Measurements from ENCODE around the gene CDC42EP5. TPM values are rescaled to one million over a fixed set of nuclear protein-coding genes. Genes with fewer than 3 reads are reported as not detected.
"Not testable (repeated sequence)": the region's sequence is repeated elsewhere in the genome, so short reads cannot be mapped to it uniquely, and the experiment has no call there.

The CDC42EP5 gene
- total RNA-seq, 2 experiments from 2014 or later, result 0.45 to 0.83 TPM

DNA sequence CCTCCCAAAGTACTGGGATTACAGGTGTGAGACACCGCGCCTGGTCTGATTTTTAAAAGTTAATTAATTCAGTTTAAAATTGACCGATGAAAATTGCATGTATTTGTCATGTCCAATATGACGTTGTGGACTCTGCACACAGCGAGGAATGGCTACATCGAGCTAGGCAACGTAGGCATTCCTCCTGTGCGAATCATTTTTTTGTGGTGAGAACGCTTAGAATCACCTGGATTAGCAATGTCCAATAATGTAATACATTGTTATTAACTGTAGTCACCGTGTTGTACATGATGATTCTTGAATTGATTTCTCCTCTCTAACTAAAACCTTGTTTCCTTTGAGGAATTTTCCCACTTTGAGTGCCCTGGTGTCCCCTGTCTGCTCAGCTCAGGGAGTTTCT, 33.0 kb upstream of the CDC42EP5 start:
- ATAC-seq (no peak), DNase-seq (no peak)
- peaks cover 20% of the 10 kb centered on the region for H3K27me3 Mint-ChIP-seq
- peaks cover 22% of the 10 kb centered on the region for H3K4me1 Mint-ChIP-seq (ENCODE audit: low read depth)
- no peaks in the 10 kb centered on the region for H3K36me3 Mint-ChIP-seq (ENCODE audit: low read depth)
- no peaks in the 10 kb centered on the region for H3K9me3 Mint-ChIP-seq
- intact Hi-C loops (cut with micrococcal nuclease), result no loop called here
- ChIA-PET CTCF (interaction anchor here (1.2 to 1.4 kb wide), 3 partner anchors 24 to 169 kb away, joined by 3 to 4 read pairs (median 3); no protein-coding TSS in a partner anchor), POLR2A (no interaction called here)
- TF ChIP-seq, protein P1, sequence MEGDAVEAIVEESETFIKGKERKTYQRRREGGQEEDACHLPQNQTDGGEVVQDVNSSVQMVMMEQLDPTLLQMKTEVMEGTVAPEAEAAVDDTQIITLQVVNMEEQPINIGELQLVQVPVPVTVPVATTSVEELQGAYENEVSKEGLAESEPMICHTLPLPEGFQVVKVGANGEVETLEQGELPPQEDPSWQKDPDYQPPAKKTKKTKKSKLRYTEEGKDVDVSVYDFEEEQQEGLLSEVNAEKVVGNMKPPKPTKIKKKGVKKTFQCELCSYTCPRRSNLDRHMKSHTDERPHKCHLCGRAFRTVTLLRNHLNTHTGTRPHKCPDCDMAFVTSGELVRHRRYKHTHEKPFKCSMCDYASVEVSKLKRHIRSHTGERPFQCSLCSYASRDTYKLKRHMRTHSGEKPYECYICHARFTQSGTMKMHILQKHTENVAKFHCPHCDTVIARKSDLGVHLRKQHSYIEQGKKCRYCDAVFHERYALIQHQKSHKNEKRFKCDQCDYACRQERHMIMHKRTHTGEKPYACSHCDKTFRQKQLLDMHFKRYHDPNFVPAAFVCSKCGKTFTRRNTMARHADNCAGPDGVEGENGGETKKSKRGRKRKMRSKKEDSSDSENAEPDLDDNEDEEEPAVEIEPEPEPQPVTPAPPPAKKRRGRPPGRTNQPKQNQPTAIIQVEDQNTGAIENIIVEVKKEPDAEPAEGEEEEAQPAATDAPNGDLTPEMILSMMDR (IDR thresholded peaks at IDR 0.05), result no peak
- H3K27ac Mint-ChIP-seq, result no peak overlapping the region
- no peak overlapping the region for H3K4me3 Mint-ChIP-seq

DNA sequence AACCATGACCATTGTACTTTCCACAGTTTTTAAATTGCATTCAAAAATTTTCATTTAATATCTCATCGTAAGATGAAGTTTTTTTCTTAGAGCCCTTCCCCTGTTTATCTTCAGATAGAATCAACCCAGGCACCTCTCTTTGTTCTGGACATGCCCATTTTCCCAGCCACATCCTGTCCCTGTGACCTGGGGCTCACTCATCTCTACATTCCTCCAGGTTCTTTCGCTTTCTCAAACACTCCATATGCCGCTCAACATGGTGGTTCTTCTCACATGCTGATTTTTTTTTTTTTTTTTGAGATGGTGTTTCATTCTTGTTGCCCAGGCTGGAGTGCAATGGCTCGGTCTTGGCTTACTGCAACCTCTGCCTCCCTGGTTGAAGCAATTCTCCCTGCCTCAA, 32.4 kb upstream of the CDC42EP5 start:
- CTCF ChIA-PET, result interaction anchor here (1.2 to 1.4 kb wide), 2 partner anchors 24 to 170 kb away, joined by 3 read pairs; no protein-coding TSS in a partner anchor
- H3K4me3 Mint-ChIP-seq; H3K36me3 Mint-ChIP-seq (ENCODE audit: low read depth); intact Hi-C loops (cut with micrococcal nuclease); POLR2A ChIA-PET; H3K27ac Mint-ChIP-seq; H3K9me3 Mint-ChIP-seq; ATAC-seq; DNase-seq: not testable (repeated sequence)
- Mint-ChIP-seq H3K27me3 (peaks cover 23% of the 10 kb centered on the region), H3K4me1 (ENCODE audit: low read depth) (peaks cover 22% of the 10 kb centered on the region)

DNA sequence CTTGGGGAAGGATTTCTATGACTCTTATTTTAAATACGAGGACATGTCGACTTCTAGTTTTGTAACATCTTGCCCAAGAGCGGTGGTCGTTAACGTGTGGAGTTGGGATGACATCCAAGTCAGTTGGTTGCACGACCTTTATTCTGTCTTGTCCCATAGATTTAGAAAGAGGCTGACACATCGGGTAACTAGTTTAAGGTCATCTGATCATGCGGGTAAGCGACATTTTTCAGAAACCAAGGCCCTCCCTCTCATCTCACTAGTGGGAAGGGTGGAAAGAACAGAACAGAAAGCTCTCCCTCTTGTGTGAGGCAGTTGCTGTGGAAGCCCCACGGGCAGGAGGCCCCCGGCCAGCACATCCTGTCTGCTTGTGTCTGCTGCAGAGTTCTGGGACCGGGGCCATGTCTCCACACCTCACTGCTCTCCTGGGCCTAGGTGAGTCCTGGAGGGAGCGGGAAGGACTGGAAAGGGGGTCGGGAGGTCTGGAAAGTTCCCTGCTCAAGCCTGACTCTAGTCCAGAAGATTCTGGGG, 29.5 kb upstream of the CDC42EP5 start, which contains the start of gene LAIR2:
Gene LAIR2 (plus strand): TSS at position 314 of the 531 bp plus-strand sequence. CDS start 88 bp downstream, at position 402.
- peak; percentile 60 for ATAC-seq
- H3K4me1 Mint-ChIP-seq (ENCODE audit: low read depth), result peaks cover 30% of the 10 kb centered on the region
- no peaks in the 10 kb centered on the region for H3K9me3 Mint-ChIP-seq
- H3K36me3 Mint-ChIP-seq (ENCODE audit: low read depth), result no peaks in the 10 kb centered on the region
- H3K4me3 Mint-ChIP-seq, result peak within 1 kb of the TSS; percentile 50
- TF ChIP-seq, protein P1 (IDR thresholded peaks at IDR 0.05), result no peak
- ChIA-PET POLR2A (no interaction called here), CTCF (no interaction called here)
- peak; percentile 43 for DNase-seq
- H3K27me3 Mint-ChIP-seq, result peaks cover 29% of the 10 kb centered on the region
- no peak within 1 kb of the TSS for H3K27ac Mint-ChIP-seq
- intact Hi-C loops (cut with micrococcal nuclease), result no loop called here

- Mint-ChIP-seq H3K27me3 (peaks cover 31% of the 10 kb centered on the region), H3K4me1 (ENCODE audit: low read depth) (peaks cover 24% of the 10 kb centered on the region)
- ATAC-seq, result peak; percentile 46
- H3K36me3 Mint-ChIP-seq (ENCODE audit: low read depth); intact Hi-C loops (cut with micrococcal nuclease); H3K4me3 Mint-ChIP-seq; H3K9me3 Mint-ChIP-seq; H3K27ac Mint-ChIP-seq; DNase-seq: not testable (repeated sequence)
- ChIA-PET POLR2A (interaction anchor here (0.6 kb wide), 1 partner anchor 372 kb away, joined by 3 read pairs; no protein-coding TSS in a partner anchor), CTCF (interaction anchor here (1.6 kb wide), 1 partner anchor 20 kb away, joined by 3 read pairs; no protein-coding TSS in a partner anchor)
Measured at GRCh38 chr19:54498451-54498772, 25.3 kb upstream of the CDC42EP5 start.

DNA sequence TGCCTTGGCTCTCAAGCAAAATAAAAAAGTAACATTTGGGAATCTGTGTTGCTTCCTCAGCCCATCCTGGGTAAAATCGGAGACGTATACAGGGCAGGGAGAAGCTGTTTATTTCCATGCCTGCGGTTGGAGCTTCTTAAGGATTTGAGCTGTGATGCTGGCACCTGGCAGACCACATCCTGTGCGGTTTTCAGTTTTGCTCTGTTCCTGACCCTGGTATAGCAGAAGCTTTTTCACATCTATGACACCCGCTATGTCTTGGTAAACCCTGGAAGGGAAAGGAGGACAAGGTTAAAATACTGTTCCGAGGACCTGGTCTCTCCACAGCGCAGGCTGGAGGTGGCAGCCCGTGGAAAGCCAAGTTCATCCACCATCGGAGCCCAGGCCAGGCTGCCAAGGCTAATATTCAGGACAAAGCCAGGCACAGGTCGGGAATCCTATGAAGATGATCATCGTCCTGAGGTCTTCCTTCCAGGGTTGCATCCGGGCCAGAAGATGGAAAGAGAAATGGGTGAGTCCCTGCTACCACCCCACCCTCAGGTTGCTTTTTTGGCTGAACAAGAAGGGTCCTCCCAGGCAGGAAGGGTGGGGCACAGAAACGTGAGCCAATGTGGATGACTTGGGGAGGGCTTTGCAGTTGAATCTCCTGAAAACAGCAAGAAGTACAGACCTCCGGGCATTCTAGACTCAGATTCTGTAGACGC, 24.8 kb upstream of the CDC42EP5 start:
- peak; percentile 43 for DNase-seq
- H3K4me3 Mint-ChIP-seq; CTCF ChIA-PET; H3K9me3 Mint-ChIP-seq; POLR2A ChIA-PET; H3K27ac Mint-ChIP-seq; intact Hi-C loops (cut with micrococcal nuclease); H3K36me3 Mint-ChIP-seq (ENCODE audit: low read depth): not testable (repeated sequence)
- Mint-ChIP-seq H3K27me3 (peaks cover 34% of the 10 kb centered on the region), H3K4me1 (ENCODE audit: low read depth) (peaks cover 24% of the 10 kb centered on the region)
- peak; percentile 77 for ATAC-seq

GRCh38 chr19:54495284-54495683, 22.2 kb upstream of the CDC42EP5 start:
- DNase-seq; H3K9me3 Mint-ChIP-seq; ATAC-seq; H3K4me3 Mint-ChIP-seq; intact Hi-C loops (cut with micrococcal nuclease); H3K36me3 Mint-ChIP-seq (ENCODE audit: low read depth); H3K27ac Mint-ChIP-seq; POLR2A ChIA-PET: not testable (repeated sequence)
- H3K4me1 Mint-ChIP-seq (ENCODE audit: low read depth), result peaks cover 18% of the 10 kb centered on the region
- H3K27me3 Mint-ChIP-seq, result peaks cover 28% of the 10 kb centered on the region
- CTCF ChIA-PET, result interaction anchor here (0.9 kb wide), 1 partner anchor 12 kb away, joined by 3 read pairs; no protein-coding TSS in a partner anchor
